ENCODE results near the gene TEAD1. TPM values are rescaled to one million over a fixed set of nuclear protein-coding genes. Genes with fewer than 3 reads are reported as not detected.
A peak's percentile ranks its signal among the peaks of the same experiment; 100 is the strongest.

TEAD1 gene
- total and polyA plus RNA-seq, 2 experiments from 2014 or later, result 24.5 to 103 TPM

DNA sequence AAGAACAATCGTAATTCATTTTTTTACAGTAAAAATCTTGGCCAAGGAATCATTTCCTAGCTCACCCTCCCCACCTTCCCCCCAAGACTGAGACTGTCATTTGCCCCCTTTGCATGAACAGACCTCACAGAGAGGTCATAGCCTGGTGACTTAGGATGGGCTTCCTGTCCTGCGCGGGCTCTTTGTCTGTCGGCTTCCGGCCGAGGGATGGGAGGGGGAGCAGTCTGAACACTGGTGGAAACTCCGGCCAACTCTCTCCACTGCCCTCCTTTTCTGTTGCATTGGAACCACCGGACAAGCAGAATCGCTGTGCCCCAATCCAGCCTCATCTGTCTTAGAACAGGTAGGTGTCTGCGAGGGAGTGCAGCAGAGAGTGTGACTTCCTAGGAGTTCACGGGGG is 41.7 kb downstream of the TEAD1 start:
- no peak for TF ChIP-seq ZNF114 (CRISPR knock-in tag; IDR thresholded peaks at IDR 0.05)
- TF ChIP-seq NANOG (IDR thresholded peaks at IDR 0.05; ENCODE audit: borderline replicate concordance), result no peak
- TF ChIP-seq JUNB (IDR thresholded peaks at IDR 0.05; ENCODE audit: unreplicated experiment), result no peak
- TF ChIP-seq, protein P1, sequence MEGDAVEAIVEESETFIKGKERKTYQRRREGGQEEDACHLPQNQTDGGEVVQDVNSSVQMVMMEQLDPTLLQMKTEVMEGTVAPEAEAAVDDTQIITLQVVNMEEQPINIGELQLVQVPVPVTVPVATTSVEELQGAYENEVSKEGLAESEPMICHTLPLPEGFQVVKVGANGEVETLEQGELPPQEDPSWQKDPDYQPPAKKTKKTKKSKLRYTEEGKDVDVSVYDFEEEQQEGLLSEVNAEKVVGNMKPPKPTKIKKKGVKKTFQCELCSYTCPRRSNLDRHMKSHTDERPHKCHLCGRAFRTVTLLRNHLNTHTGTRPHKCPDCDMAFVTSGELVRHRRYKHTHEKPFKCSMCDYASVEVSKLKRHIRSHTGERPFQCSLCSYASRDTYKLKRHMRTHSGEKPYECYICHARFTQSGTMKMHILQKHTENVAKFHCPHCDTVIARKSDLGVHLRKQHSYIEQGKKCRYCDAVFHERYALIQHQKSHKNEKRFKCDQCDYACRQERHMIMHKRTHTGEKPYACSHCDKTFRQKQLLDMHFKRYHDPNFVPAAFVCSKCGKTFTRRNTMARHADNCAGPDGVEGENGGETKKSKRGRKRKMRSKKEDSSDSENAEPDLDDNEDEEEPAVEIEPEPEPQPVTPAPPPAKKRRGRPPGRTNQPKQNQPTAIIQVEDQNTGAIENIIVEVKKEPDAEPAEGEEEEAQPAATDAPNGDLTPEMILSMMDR (conservative IDR thresholded peaks at IDR 0.05; ENCODE audit: low read depth in 2 of 2), result no peak
- no peak for TF ChIP-seq ZNF462 (CRISPR knock-in tag; IDR thresholded peaks at IDR 0.05)
- no peak for TF ChIP-seq CREB1 (CRISPR knock-in tag; IDR thresholded peaks at IDR 0.05; ENCODE audit: low read depth)
- no peak for TF ChIP-seq EZH2 (IDR thresholded peaks at IDR 0.05; ENCODE audit: low read depth, unreplicated experiment)
- no peak for TF ChIP-seq POLR2AphosphoS5 (IDR thresholded peaks at IDR 0.05; ENCODE audit: low read depth)
- TF ChIP-seq EZH2phosphoT487 (IDR thresholded peaks at IDR 0.05; ENCODE audit: unreplicated experiment), result no peak
- TF ChIP-seq, protein P2, sequence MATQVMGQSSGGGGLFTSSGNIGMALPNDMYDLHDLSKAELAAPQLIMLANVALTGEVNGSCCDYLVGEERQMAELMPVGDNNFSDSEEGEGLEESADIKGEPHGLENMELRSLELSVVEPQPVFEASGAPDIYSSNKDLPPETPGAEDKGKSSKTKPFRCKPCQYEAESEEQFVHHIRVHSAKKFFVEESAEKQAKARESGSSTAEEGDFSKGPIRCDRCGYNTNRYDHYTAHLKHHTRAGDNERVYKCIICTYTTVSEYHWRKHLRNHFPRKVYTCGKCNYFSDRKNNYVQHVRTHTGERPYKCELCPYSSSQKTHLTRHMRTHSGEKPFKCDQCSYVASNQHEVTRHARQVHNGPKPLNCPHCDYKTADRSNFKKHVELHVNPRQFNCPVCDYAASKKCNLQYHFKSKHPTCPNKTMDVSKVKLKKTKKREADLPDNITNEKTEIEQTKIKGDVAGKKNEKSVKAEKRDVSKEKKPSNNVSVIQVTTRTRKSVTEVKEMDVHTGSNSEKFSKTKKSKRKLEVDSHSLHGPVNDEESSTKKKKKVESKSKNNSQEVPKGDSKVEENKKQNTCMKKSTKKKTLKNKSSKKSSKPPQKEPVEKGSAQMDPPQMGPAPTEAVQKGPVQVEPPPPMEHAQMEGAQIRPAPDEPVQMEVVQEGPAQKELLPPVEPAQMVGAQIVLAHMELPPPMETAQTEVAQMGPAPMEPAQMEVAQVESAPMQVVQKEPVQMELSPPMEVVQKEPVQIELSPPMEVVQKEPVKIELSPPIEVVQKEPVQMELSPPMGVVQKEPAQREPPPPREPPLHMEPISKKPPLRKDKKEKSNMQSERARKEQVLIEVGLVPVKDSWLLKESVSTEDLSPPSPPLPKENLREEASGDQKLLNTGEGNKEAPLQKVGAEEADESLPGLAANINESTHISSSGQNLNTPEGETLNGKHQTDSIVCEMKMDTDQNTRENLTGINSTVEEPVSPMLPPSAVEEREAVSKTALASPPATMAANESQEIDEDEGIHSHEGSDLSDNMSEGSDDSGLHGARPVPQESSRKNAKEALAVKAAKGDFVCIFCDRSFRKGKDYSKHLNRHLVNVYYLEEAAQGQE (IDR thresholded peaks at IDR 0.05; ENCODE audit: unreplicated experiment), result no peak
- no peak for TF ChIP-seq ETS1 (IDR thresholded peaks at IDR 0.05)
- TF ChIP-seq ZNF331 (CRISPR knock-in tag; IDR thresholded peaks at IDR 0.05; ENCODE audit: low read depth), result no peak
- no peak for TF ChIP-seq STAT1 (IDR thresholded peaks at IDR 0.05; ENCODE audit: unreplicated experiment)
- H4K20me1 ChIP-seq (replicated peaks; ENCODE audit: insufficient read depth), result peaks cover 63% of the 10 kb centered on the region
- H3K9me3 Mint-ChIP-seq, result no peaks in the 10 kb centered on the region; the same call in 2 of the 3 replicates
- H3K27me3 ChIP-seq (ENCODE audit: insufficient read depth), result no peaks in the 10 kb centered on the region
- peak; percentile 25 for ATAC-seq
- H3K36me3 ChIP-seq (ENCODE audit: insufficient read depth), result no peaks in the 10 kb centered on the region
- peaks cover 100% of the 10 kb centered on the region for H3K79me2 ChIP-seq (replicated peaks; ENCODE audit: insufficient read depth)
- H3K27ac Mint-ChIP-seq, result no peak overlapping the region
- H3K4me3 ChIP-seq, result no peak overlapping the region
- H3K27me3 Mint-ChIP-seq (ENCODE audit: insufficient read depth, low read depth, poor library complexity), result peaks cover 8% of the 10 kb centered on the region
- no peak for DNase-seq (ENCODE audit: low spot score)
- no peak overlapping the region for H2AFZ ChIP-seq
- H3K4me1 Mint-ChIP-seq, result peaks cover 75% of the 10 kb centered on the region
- H3K4me2 ChIP-seq, result 0 out of 2 replicates have a peak overlapping the region, but pooled peaks have one; percentile 53
- H3K9me2 ChIP-seq (ENCODE audit: insufficient read depth), result peaks cover under 1% of the 10 kb centered on the region; the same call in 1 of the 2 replicates
- 0 out of 2 replicates have a peak overlapping the region, but pooled peaks have one; percentile 55 for H3K27ac ChIP-seq (ENCODE audit: low read depth)
- no peaks in the 10 kb centered on the region for H3F3A ChIP-seq (replicated peaks; ENCODE audit: low read depth)
- no peak overlapping the region for H3K4me3 Mint-ChIP-seq
- peaks cover 2% of the 10 kb centered on the region; the same call in 1 of the 3 replicates for H3K36me3 Mint-ChIP-seq (ENCODE audit: low read depth)
- peaks cover 64% of the 10 kb centered on the region for H3K4me1 ChIP-seq (ENCODE audit: insufficient read depth)
